T47D (cell line): ENCODE measurements around the gene GLA.

Experiments
- DNase-seq, 2 experiments: peaks; one replicate each; pipeline versions ENCODE4 v3.0.0 to v3.0.0-alpha.2; 2011 to 2012; ENCODE audit warnings: low read depth in 1 of 2, low spot score in 1 of 2
- JUND ChIP-seq: IDR thresholded peaks from 2 replicates; pipeline ENCODE4 v1.6.1; 2012; ENCODE audit warnings: low read depth
- in situ Hi-C: cut with HindIII; loops from 2 replicates; pipeline ENCODE4 v1.10.0; 2016; ENCODE audit warnings: low sequenced_read_pairs, low pct_unique_long_range_greater_than_20kb

Gene GLA

GRCh38 chrX:101362757-101363156 is 45.0 kb downstream of the GLA start:
- TF ChIP-seq JUND = no peak
- in situ Hi-C loops = no loop called here

GRCh38 chrX:101362116-101362515 is 45.6 kb downstream of the GLA start:
- peak in 1 of 2 experiments; percentile 13 for DNase-seq
- in situ Hi-C loops = no loop called here
- no peak for TF ChIP-seq JUND

More at GRCh38 chrX:101362757-101363156, 45.0 kb downstream of the GLA start:
- DNase-seq = no peak

GRCh38 chrX:101360390-101360789 is 47.3 kb downstream of the GLA start:
- TF ChIP-seq JUND = no peak
- in situ Hi-C loops = no loop called here
- DNase-seq = no peak

- TF ChIP-seq JUND = no peak
- DNase-seq = no peak
- in situ Hi-C loops = no loop called here
Observed at GRCh38 chrX:101359966-101360365, 47.8 kb downstream of the GLA start.

- peak in 1 of 2 experiments; percentile 23 for DNase-seq
- in situ Hi-C loops = no loop called here
- no peak for TF ChIP-seq JUND
Observed at GRCh38 chrX:101357166-101357795, 50.4 kb downstream of the GLA start.

GRCh38 chrX:101349193-101349562 is 58.5 kb downstream of the GLA start:
- in situ Hi-C loops = no loop called here
- no peak for TF ChIP-seq JUND
- no peak for DNase-seq

- DNase-seq = peak; percentile 48 to 79
- in situ Hi-C loops = no loop called here
- no peak for TF ChIP-seq JUND
Observed at GRCh38 chrX:101348452-101349192, 59.1 kb downstream of the GLA start, which contains the start of gene TIMM8A. Gene TIMM8A (minus strand): TSS chrX:101348742. CDS start chrX:101348664, 78 bp downstream.

- TF ChIP-seq JUND = no peak
- DNase-seq = peak in 1 of 2 experiments; percentile 0
- in situ Hi-C loops = no loop called here
Observed at GRCh38 chrX:101347859-101348451, 59.8 kb downstream of the GLA start.
